OCI-LY7 (cell line): Measurements from ENCODE around the gene SLC2A13. TPM values are rescaled to one million over a fixed set of nuclear protein-coding genes. Genes with fewer than 3 reads are reported as not detected.

Experiments
- BruUV-seq: library from RNA; stranded (reverse); fragments of 400-500 nt; replicated peaks from 2 replicates; lab custom pipeline; 2021; lab: Mats Ljungman, UMichigan
- CTCF ChIA-PET: fragments of 300-600 bp; sonication (Branson Sonifier 250); formaldehyde crosslinking; loops from one replicate; lab custom pipeline; 2022; ENCODE audit warnings: antibody characterized with exemption; ENCODE audit not compliant: unreplicated experiment; lab: Charles Lee
- POLR2A ChIA-PET: fragments of 300-600 bp; sonication (Branson Sonifier 250); formaldehyde crosslinking; loops from one replicate; lab custom pipeline; 2022; ENCODE audit warnings: antibody characterized with exemption; lab: Charles Lee
- DNase-seq: peaks from one replicate; pipeline ENCODE4 v3.0.0-alpha.2; 2015; ENCODE audit warnings: low spot score
- H2AFZ ChIP-seq: fragments of 200-600 bp; sonication (generic), shearing (Covaris generic); 2 replicates; pipeline ENCODE4 v1.6.1; 2014; ENCODE audit warnings: mild to moderate bottlenecking, antibody characterized with exemption, low read length, moderate library complexity
- H3K27ac ChIP-seq: fragments of 200-600 bp; sonication (generic); 2 replicates; pipeline ENCODE4 v1.5.1; 2014; ENCODE audit warnings: mixed run types, low read depth, mild to moderate bottlenecking, moderate library complexity, low read length, inconsistent platforms; ENCODE audit not compliant: poor library complexity, severe bottlenecking
- H3K36me3 ChIP-seq: fragments of 200-600 bp; sonication (generic); 2 replicates; pipeline ENCODE4 v1.6.1; 2014; ENCODE audit warnings: mild to moderate bottlenecking, antibody characterized with exemption, low read length, moderate library complexity, mixed read lengths; ENCODE audit not compliant: insufficient read depth
- H3K4me1 ChIP-seq: fragments of 200-600 bp; sonication (generic); 2 replicates; pipeline ENCODE4 v1.5.1; 2014; ENCODE audit warnings: mild to moderate bottlenecking, low read length; ENCODE audit not compliant: insufficient read depth, poor library complexity, severe bottlenecking
- H3K4me2 ChIP-seq: fragments of 200-600 bp; sonication (generic); 2 replicates; pipeline ENCODE4 v1.6.1; 2014; ENCODE audit warnings: mild to moderate bottlenecking, low read length
- H3K4me3 ChIP-seq: fragments of 200-600 bp; sonication (generic); 2 replicates; pipeline ENCODE4 v1.5.1; 2014; ENCODE audit warnings: mild to moderate bottlenecking, low read depth, low read length; ENCODE audit not compliant: poor library complexity, severe bottlenecking
- H3K79me2 ChIP-seq: fragments of 200-600 bp; sonication (generic); 2 replicates; pipeline ENCODE4 v1.6.1; 2016; ENCODE audit warnings: low read depth, mild to moderate bottlenecking, low read length, moderate library complexity, mixed read lengths; ENCODE audit not compliant: insufficient read depth
- H3K9me2 ChIP-seq: fragments of 200-600 bp; sonication (generic); 2 replicates; pipeline ENCODE4 v1.6.1; 2016; ENCODE audit warnings: mild to moderate bottlenecking, low read length, mixed read lengths; ENCODE audit not compliant: insufficient read depth
- H3K9me3 ChIP-seq: fragments of 200-600 bp; sonication (generic); 2 replicates; pipeline ENCODE4 v1.6.1; 2014; ENCODE audit warnings: mild to moderate bottlenecking, mixed run types, low read length, mixed read lengths
- H4K20me1 ChIP-seq: fragments of 200-600 bp; sonication (generic); 2 replicates; pipeline ENCODE4 v1.6.1; 2014; ENCODE audit warnings: mild to moderate bottlenecking, antibody characterized with exemption, low read length, moderate library complexity, mixed read lengths; ENCODE audit not compliant: insufficient read depth
- CTCF ChIP-seq: fragments of 200-600 bp; sonication (generic); conservative IDR thresholded peaks from 2 replicates; pipeline ENCODE4 v1.5.1; 2014; ENCODE audit warnings: mild to moderate bottlenecking, antibody characterized with exemption, low read length, moderate library complexity, mixed read lengths
- EZH2phosphoT487 ChIP-seq: fragments of 200-600 bp; sonication (generic); IDR thresholded peaks from 2 replicates; pipeline ENCODE4 v1.6.1; 2018; ENCODE audit warnings: low read depth, borderline replicate concordance, mild to moderate bottlenecking, mixed run types, antibody characterized with exemption, low read length, moderate library complexity, mixed read lengths
- intact Hi-C: fragments of 100-400 bp; cut with micrococcal nuclease; formaldehyde crosslinking; loops from one replicate; pipeline ENCODE4 v1.10.0; 2022; ENCODE audit not compliant: unreplicated experiment
- total RNA-seq, 2 experiments: library from RNA; depleted of rRNA in 1 of 2; stranded (reverse); fragments of >200 nt in 1 of 2; shearing (Covaris generic) in 1 of 2; gene quantifications; 2 replicates each; pipeline ENCODE4 v1.2.3, GENCODE V29; 2014 to 2022

SLC2A13 gene
- total RNA-seq, 2 experiments from 2014 or later, result 12.4 to 16.5 TPM

GRCh38 chr12:39803151-39803550, 302.7 kb downstream of the SLC2A13 start:
- Histone ChIP-seq H3K36me3 (no peaks in the 10 kb centered on the region), H4K20me1 (no peaks in the 10 kb centered on the region), H3K4me2 (no peak overlapping the region), H3K79me2 (no peaks in the 10 kb centered on the region), H3K4me1 (no peaks in the 10 kb centered on the region), H3K9me2 (no peaks in the 10 kb centered on the region), H3K9me3 (no peaks in the 10 kb centered on the region), H3K4me3 (no peak overlapping the region), H2AFZ (no peak overlapping the region), H3K27ac (no peak overlapping the region)
- intact Hi-C loops, result no loop called here
- TF ChIP-seq CTCF (no peak), EZH2phosphoT487 (no peak)
- POLR2A ChIA-PET, result no interaction called here
- CTCF ChIA-PET, result no interaction called here
- no TSS peak for BruUV-seq
- DNase-seq, result no peak

GRCh38 chr12:39798977-39799376, 306.9 kb downstream of the SLC2A13 start:
- H4K20me1 ChIP-seq, result no peaks in the 10 kb centered on the region
- H3K79me2 ChIP-seq, result no peaks in the 10 kb centered on the region
- H3K4me3 ChIP-seq, result no peak overlapping the region
- H2AFZ ChIP-seq, result no peak overlapping the region
- H3K9me3 ChIP-seq, result no peaks in the 10 kb centered on the region
- ChIA-PET CTCF (no interaction called here), POLR2A (interaction anchor here (0.5 to 1.4 kb wide), 4 partner anchors 9 to 177 kb away, joined by 3 to 7 read pairs (median 4); no protein-coding TSS in a partner anchor)
- no TSS peak for BruUV-seq
- H3K9me2 ChIP-seq, result no peaks in the 10 kb centered on the region
- TF ChIP-seq EZH2phosphoT487 (no peak), CTCF (no peak)
- intact Hi-C loops, result no loop called here
- H3K27ac ChIP-seq, result no peak overlapping the region
- H3K4me1 ChIP-seq, result no peaks in the 10 kb centered on the region
- no peaks in the 10 kb centered on the region for H3K36me3 ChIP-seq
- no peak for DNase-seq
- no peak overlapping the region for H3K4me2 ChIP-seq

GRCh38 chr12:39798429-39798828, 307.5 kb downstream of the SLC2A13 start:
- POLR2A ChIA-PET, result interaction anchor here (0.6 to 1.4 kb wide), 2 partner anchors 40 to 176 kb away, joined by 3 to 7 read pairs; no protein-coding TSS in a partner anchor

More at GRCh38 chr12:39798429-39798828, 307.5 kb downstream of the SLC2A13 start:
- no TSS peak for BruUV-seq
- CTCF ChIA-PET, result no interaction called here
- Histone ChIP-seq H3K4me1 (no peaks in the 10 kb centered on the region), H4K20me1 (no peaks in the 10 kb centered on the region), H3K4me3 (no peak overlapping the region), H3K36me3 (no peaks in the 10 kb centered on the region), H3K27ac (no peak overlapping the region), H3K9me3 (no peaks in the 10 kb centered on the region), H3K9me2 (no peaks in the 10 kb centered on the region), H3K4me2 (no peak overlapping the region), H3K79me2 (no peaks in the 10 kb centered on the region), H2AFZ (no peak overlapping the region)
- DNase-seq, result no peak
- intact Hi-C loops, result no loop called here
- TF ChIP-seq CTCF, result no peak
- no peak for TF ChIP-seq EZH2phosphoT487
